ENCODE measurements around the gene CIAPIN1.

Gene CIAPIN1

GRCh38 chr16:57447186-57447962 lies at the start of gene CIAPIN1, which contains the start of gene COQ9:
TSS of gene CIAPIN1 (minus strand) at chr16:57447385. CDS start at chr16:57440928, 6,457 bp downstream.
TSS of gene COQ9 (plus strand) at chr16:57447479. CDS start at chr16:57447506, 27 bp downstream.
- DNase-seq (ENCODE audit: low spot score): peak; percentile 96

- DNase-seq (ENCODE audit: low spot score): no peak
These were observed 46.6 kb upstream of the CIAPIN1 start for GRCh38 chr16:57493767-57494166.

GRCh38 chr16:57489229-57489628 lies 42.0 kb upstream of the CIAPIN1 start:
- no peak for DNase-seq (ENCODE audit: low spot score)

- no peak for DNase-seq (ENCODE audit: low spot score)
These were observed 40.0 kb upstream of the CIAPIN1 start for GRCh38 chr16:57486858-57487834.

- DNase-seq (ENCODE audit: low spot score): peak; percentile 67
These were observed 39.0 kb upstream of the CIAPIN1 start, which contains the start of gene DOK4 for GRCh38 chr16:57485916-57486857. TSS of gene DOK4 (minus strand) at chr16:57486493. CDS start at chr16:57479507, 6,986 bp downstream.

GRCh38 chr16:57485091-57485915 lies 38.1 kb upstream of the CIAPIN1 start:
- DNase-seq (ENCODE audit: low spot score): no peak

GRCh38 chr16:57484515-57485005 lies 37.4 kb upstream of the CIAPIN1 start:
- no peak for DNase-seq (ENCODE audit: low spot score)

GRCh38 chr16:57483725-57484514 lies 36.7 kb upstream of the CIAPIN1 start:
- no peak for DNase-seq (ENCODE audit: low spot score)

GRCh38 chr16:57482845-57483545 lies 35.8 kb upstream of the CIAPIN1 start:
- no peak for DNase-seq (ENCODE audit: low spot score)

- no peak for DNase-seq (ENCODE audit: low spot score)
These were observed 34.2 kb upstream of the CIAPIN1 start for GRCh38 chr16:57481421-57481820.

GRCh38 chr16:57480754-57481230 lies 33.6 kb upstream of the CIAPIN1 start:
- no peak for DNase-seq (ENCODE audit: low spot score)

GRCh38 chr16:57479976-57480753 lies 33.0 kb upstream of the CIAPIN1 start:
- DNase-seq (ENCODE audit: low spot score): no peak

- no peak for DNase-seq (ENCODE audit: low spot score)
These were observed 32.2 kb upstream of the CIAPIN1 start for GRCh38 chr16:57479205-57479975.

GRCh38 chr16:57478396-57479204 lies 31.4 kb upstream of the CIAPIN1 start:
- no peak for DNase-seq (ENCODE audit: low spot score)

GRCh38 chr16:57477531-57478202 lies 30.5 kb upstream of the CIAPIN1 start:
- DNase-seq (ENCODE audit: low spot score): no peak

All from NAMALWA (cell line).